Esophagus muscularis mucosa (tissue), 4 donors: ENCODE results near the gene BEST2.

ENCODE experiments used
- EP300 ChIP-seq: sonication (generic); formaldehyde crosslinking; IDR thresholded peaks from one replicate; pipeline ENCODE4 v1.6.1; 2017; ENCODE audit warnings: antibody characterized with exemption
- POLR2A ChIP-seq: fragments of 450-650 bp; IDR thresholded peaks from one replicate; pipeline ENCODE4 v1.6.1; 2017; ENCODE audit warnings: antibody characterized with exemption, moderate library complexity, mild to moderate bottlenecking, low read depth
- TF ChIP-seq, protein P1 (sequence below), 3 experiments: fragments of 200-600 bp in 2 of 3; fragments of 450-650 bp in 1 of 3; sonication (generic) in 2 of 3; IDR thresholded peaks; one replicate each; pipeline ENCODE4 v1.5.1; 2017 to 2019; ENCODE audit warnings: antibody characterized with exemption in 3 of 3, mild to moderate bottlenecking in 2 of 3, moderate library complexity in 1 of 3

GRCh38 chr19:12769689-12770088 is 18.1 kb downstream of the BEST2 start:
- TF ChIP-seq, protein P1, sequence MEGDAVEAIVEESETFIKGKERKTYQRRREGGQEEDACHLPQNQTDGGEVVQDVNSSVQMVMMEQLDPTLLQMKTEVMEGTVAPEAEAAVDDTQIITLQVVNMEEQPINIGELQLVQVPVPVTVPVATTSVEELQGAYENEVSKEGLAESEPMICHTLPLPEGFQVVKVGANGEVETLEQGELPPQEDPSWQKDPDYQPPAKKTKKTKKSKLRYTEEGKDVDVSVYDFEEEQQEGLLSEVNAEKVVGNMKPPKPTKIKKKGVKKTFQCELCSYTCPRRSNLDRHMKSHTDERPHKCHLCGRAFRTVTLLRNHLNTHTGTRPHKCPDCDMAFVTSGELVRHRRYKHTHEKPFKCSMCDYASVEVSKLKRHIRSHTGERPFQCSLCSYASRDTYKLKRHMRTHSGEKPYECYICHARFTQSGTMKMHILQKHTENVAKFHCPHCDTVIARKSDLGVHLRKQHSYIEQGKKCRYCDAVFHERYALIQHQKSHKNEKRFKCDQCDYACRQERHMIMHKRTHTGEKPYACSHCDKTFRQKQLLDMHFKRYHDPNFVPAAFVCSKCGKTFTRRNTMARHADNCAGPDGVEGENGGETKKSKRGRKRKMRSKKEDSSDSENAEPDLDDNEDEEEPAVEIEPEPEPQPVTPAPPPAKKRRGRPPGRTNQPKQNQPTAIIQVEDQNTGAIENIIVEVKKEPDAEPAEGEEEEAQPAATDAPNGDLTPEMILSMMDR (IDR thresholded peaks at IDR 0.05): no peak
- TF ChIP-seq EP300 (no peak), POLR2A (no peak)
